ENCODE results near the gene LPCAT1. TPM values are rescaled to one million over a fixed set of nuclear protein-coding genes. Genes with fewer than 3 reads are reported as not detected.

Gene LPCAT1
- total and polyA plus RNA-seq, 2 of the 13 experiments (the other 11 are each of a cell fraction or from before 2014, with no cell fraction given), result 29.8 to 90.6 TPM

DNA sequence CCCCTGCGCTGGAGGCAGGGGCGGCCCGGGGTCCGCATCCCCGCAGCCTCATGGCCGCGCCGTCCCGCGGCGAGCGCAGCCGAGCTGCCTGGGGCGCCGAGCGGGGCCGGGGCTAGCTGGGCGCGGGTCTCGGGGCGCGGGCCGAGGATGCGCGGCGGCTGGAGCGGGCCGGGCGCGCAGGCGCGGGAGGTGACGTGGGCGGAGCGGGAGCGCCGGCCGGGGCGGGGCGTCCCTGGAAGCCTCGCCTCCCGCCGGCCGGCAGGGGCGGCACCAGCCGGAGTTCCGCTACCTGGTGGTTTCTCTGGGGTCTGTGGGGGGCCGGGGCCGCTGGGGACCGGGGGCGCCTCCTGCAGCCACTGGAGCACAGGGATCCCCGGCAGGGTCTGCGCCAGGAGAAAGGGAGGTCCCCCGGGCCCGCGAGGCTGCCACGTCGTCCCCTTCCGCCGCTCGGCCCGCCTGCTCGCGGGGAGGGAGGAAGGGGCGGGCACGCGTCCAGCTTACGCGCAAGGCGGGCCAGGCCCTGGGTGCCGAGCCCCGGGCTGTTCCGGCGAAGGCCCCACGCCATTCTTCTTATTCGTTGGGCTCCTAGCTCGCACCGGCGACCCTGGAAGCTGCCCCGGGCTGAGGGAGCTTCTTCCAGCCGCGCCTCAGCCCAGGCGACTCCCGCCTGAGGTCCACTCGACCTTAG lies at the start of gene LPCAT1 (continued):
- TF ChIP-seq ZNF101 (CRISPR knock-in tag; IDR thresholded peaks at IDR 0.05; ENCODE audit: borderline replicate concordance, low read depth) (no peak), ZNF350 (CRISPR knock-in tag; IDR thresholded peaks at IDR 0.05; ENCODE audit: borderline replicate concordance, low read depth) (no peak), ZNF552 (CRISPR knock-in tag; IDR thresholded peaks at IDR 0.05; ENCODE audit: borderline replicate concordance) (peak; percentile 46; the same call in 1 of the 2 replicates), ZNF251 (CRISPR knock-in tag; IDR thresholded peaks at IDR 0.05) (no peak), ZNF292 (CRISPR knock-in tag; IDR thresholded peaks at IDR 0.05; ENCODE audit: borderline replicate concordance, low read depth) (no peak), ZNF678 (CRISPR knock-in tag; IDR thresholded peaks at IDR 0.05) (no peak), SNRNP70 (IDR thresholded peaks at IDR 0.05; ENCODE audit: low read depth, low read length) (no peak), HNRNPK (IDR thresholded peaks at IDR 0.05; ENCODE audit: low read depth, low read length, poor library complexity, severe bottlenecking) (no peak), FOXA3 (CRISPR knock-in tag; IDR thresholded peaks at IDR 0.05) (0 out of 2 replicates have a peak, but pooled peaks have one; percentile 23), ATF1 (CRISPR knock-in tag; IDR thresholded peaks at IDR 0.05) (no peak), FOXM1 (CRISPR knock-in tag; IDR thresholded peaks at IDR 0.05) (no peak), ZNF598 (CRISPR knock-in tag; IDR thresholded peaks at IDR 0.05; ENCODE audit: borderline replicate concordance) (no peak), CHD4 (IDR thresholded peaks at IDR 0.05; ENCODE audit: borderline replicate concordance, low read length) (no peak), SOX5 (CRISPR knock-in tag; IDR thresholded peaks at IDR 0.05; ENCODE audit: borderline replicate concordance) (no peak), MAFK (conservative IDR thresholded peaks at IDR 0.05 in 1 of 2, IDR thresholded peaks at IDR 0.05 in 1 of 2; ENCODE audit: low read length in 2 of 2) (no peak), CBX5 (CRISPR knock-in tag; IDR thresholded peaks at IDR 0.05; ENCODE audit: borderline replicate concordance) (no peak)
- TF ChIP-seq, protein P1, sequence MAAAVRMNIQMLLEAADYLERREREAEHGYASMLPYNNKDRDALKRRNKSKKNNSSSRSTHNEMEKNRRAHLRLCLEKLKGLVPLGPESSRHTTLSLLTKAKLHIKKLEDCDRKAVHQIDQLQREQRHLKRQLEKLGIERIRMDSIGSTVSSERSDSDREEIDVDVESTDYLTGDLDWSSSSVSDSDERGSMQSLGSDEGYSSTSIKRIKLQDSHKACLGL (CRISPR knock-in tag; IDR thresholded peaks at IDR 0.05), result peak; percentile 78; the same call in 1 of the 2 replicates
- TF ChIP-seq, protein P2, sequence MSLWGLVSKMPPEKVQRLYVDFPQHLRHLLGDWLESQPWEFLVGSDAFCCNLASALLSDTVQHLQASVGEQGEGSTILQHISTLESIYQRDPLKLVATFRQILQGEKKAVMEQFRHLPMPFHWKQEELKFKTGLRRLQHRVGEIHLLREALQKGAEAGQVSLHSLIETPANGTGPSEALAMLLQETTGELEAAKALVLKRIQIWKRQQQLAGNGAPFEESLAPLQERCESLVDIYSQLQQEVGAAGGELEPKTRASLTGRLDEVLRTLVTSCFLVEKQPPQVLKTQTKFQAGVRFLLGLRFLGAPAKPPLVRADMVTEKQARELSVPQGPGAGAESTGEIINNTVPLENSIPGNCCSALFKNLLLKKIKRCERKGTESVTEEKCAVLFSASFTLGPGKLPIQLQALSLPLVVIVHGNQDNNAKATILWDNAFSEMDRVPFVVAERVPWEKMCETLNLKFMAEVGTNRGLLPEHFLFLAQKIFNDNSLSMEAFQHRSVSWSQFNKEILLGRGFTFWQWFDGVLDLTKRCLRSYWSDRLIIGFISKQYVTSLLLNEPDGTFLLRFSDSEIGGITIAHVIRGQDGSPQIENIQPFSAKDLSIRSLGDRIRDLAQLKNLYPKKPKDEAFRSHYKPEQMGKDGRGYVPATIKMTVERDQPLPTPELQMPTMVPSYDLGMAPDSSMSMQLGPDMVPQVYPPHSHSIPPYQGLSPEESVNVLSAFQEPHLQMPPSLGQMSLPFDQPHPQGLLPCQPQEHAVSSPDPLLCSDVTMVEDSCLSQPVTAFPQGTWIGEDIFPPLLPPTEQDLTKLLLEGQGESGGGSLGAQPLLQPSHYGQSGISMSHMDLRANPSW (CRISPR knock-in tag; IDR thresholded peaks at IDR 0.05; ENCODE audit: borderline replicate concordance), result no peak
- TF ChIP-seq, protein P3, sequence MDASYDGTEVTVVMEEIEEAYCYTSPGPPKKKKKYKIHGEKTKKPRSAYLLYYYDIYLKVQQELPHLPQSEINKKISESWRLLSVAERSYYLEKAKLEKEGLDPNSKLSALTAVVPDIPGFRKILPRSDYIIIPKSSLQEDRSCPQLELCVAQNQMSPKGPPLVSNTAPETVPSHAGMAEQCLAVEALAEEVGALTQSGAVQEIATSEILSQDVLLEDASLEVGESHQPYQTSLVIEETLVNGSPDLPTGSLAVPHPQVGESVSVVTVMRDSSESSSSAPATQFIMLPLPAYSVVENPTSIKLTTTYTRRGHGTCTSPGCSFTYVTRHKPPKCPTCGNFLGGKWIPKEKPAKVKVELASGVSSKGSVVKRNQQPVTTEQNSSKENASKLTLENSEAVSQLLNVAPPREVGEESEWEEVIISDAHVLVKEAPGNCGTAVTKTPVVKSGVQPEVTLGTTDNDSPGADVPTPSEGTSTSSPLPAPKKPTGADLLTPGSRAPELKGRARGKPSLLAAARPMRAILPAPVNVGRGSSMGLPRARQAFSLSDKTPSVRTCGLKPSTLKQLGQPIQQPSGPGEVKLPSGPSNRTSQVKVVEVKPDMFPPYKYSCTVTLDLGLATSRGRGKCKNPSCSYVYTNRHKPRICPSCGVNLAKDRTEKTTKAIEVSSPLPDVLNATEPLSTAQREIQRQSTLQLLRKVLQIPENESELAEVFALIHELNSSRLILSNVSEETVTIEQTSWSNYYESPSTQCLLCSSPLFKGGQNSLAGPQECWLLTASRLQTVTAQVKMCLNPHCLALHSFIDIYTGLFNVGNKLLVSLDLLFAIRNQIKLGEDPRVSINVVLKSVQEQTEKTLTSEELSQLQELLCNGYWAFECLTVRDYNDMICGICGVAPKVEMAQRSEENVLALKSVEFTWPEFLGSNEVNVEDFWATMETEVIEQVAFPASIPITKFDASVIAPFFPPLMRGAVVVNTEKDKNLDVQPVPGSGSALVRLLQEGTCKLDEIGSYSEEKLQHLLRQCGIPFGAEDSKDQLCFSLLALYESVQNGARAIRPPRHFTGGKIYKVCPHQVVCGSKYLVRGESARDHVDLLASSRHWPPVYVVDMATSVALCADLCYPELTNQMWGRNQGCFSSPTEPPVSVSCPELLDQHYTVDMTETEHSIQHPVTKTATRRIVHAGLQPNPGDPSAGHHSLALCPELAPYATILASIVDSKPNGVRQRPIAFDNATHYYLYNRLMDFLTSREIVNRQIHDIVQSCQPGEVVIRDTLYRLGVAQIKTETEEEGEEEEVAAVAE (CRISPR knock-in tag; IDR thresholded peaks at IDR 0.05; ENCODE audit: borderline replicate concordance), result 0 out of 2 replicates have a peak, but pooled peaks have one; percentile 31

Measured in HepG2 (cell line).